Prostate gland (tissue), 2 donors: ENCODE results near the gene SELENOT. TPM values are rescaled to one million over a fixed set of nuclear protein-coding genes. Genes with fewer than 3 reads are reported as not detected.

Source experiments
- DNase-seq: peaks from one replicate; pipeline ENCODE4 v3.0.0-alpha.2; 2019; ENCODE audit warnings: low spot score
- H3K27ac ChIP-seq, 2 donors: fragments of 200-600 bp; sonication (generic); 2 replicates each; pipeline ENCODE4 v1.5.1; 2017 to 2019
- H3K27me3 ChIP-seq: fragments of 200-600 bp; sonication (generic); replicated peaks from 2 replicates; pipeline ENCODE4 v1.5.1; 2019; ENCODE audit not compliant: insufficient read depth
- H3K36me3 ChIP-seq, 2 donors: fragments of 200-600 bp; sonication (generic); 1 replicate in 1 of 2; 2 replicates in 1 of 2; pipeline versions ENCODE4 v1.5.1 to v1.8.1; 2017 to 2019
- H3K4me1 ChIP-seq: fragments of 200-600 bp; sonication (generic); replicated peaks from 2 replicates; pipeline ENCODE4 v1.5.1; 2019
- H3K4me3 ChIP-seq, 2 donors: fragments of 200-600 bp; sonication (generic); 2 replicates each; pipeline ENCODE4 v1.5.1; 2017 to 2019
- H3K9me3 ChIP-seq: fragments of 200-600 bp; sonication (generic); 2 replicates; pipeline ENCODE4 v1.5.1; 2017
- CTCF ChIP-seq, 4 experiments: fragments of 200-600 bp in 2 of 4; fragments of 450-650 bp in 2 of 4; sonication (generic) in 2 of 4; IDR thresholded peaks; 1 replicate in 3 of 4; 2 replicates in 1 of 4; pipeline ENCODE4 v1.5.1; 2016 to 2019; ENCODE audit warnings: antibody characterized with exemption in 4 of 4, mild to moderate bottlenecking in 2 of 4, moderate library complexity in 2 of 4
- POLR2A ChIP-seq: fragments of 450-650 bp; IDR thresholded peaks from one replicate; pipeline ENCODE4 v1.6.1; 2016; ENCODE audit warnings: antibody characterized with exemption, mild to moderate bottlenecking
- POLR2AphosphoS5 ChIP-seq: sonication (generic); formaldehyde crosslinking; IDR thresholded peaks from one replicate; pipeline ENCODE4 v1.6.1; 2017; ENCODE audit warnings: antibody characterized with exemption
- WGBS: methylation state at CpG from one replicate; pipeline ENCODE4 v1.1.5; 2018; 5-methylcytosine and 5-hydroxymethylcytosine counted together
- intact Hi-C: fragments of 100-400 bp; cut with DNase I; formaldehyde crosslinking; loops from one replicate; pipeline ENCODE4 v1.14.2; 2022
- total RNA-seq, 2 donors: library from RNA; depleted of rRNA; stranded (reverse); fragments of >200 nt; gene quantifications; one replicate each; pipeline ENCODE4 v1.1.0, GENCODE V29; 2016

Gene SELENOT
- total RNA-seq, 2 donors from 2014 or later, result 123 to 126 TPM

- TF ChIP-seq CTCF (IDR thresholded peaks at IDR 0.05) (no peak), POLR2AphosphoS5 (no peak), POLR2A (no peak)
- no peaks in the 10 kb centered on the region for H3K36me3 ChIP-seq
- no peak overlapping the region for H3K27ac ChIP-seq
- no peak for DNase-seq
- H3K4me1 ChIP-seq, result no peaks in the 10 kb centered on the region
- no peak overlapping the region for H3K4me3 ChIP-seq
- no peaks in the 10 kb centered on the region for H3K9me3 ChIP-seq
- WGBS, result 30% methylated on average over 1 of the region's 1 CpG
- intact Hi-C loops, result no loop called here
- no peaks in the 10 kb centered on the region for H3K27me3 ChIP-seq
Observed at GRCh38 chr3:150635526-150635925, 32.4 kb downstream of the SELENOT start.

- no peaks in the 10 kb centered on the region for H3K9me3 ChIP-seq
- 95% methylated on average over 5 of the region's 5 CpGs for WGBS
- no peaks in the 10 kb centered on the region for H3K4me1 ChIP-seq
- no peak overlapping the region for H3K4me3 ChIP-seq
- H3K27me3 ChIP-seq, result no peaks in the 10 kb centered on the region
- H3K36me3 ChIP-seq, result no peaks in the 10 kb centered on the region
- DNase-seq, result no peak
- intact Hi-C loops, result no loop called here
- H3K27ac ChIP-seq, result no peak overlapping the region
- TF ChIP-seq CTCF (IDR thresholded peaks at IDR 0.05) (no peak), POLR2A (no peak), POLR2AphosphoS5 (no peak)
Observed at GRCh38 chr3:150636258-150636657, 33.1 kb downstream of the SELENOT start.

GRCh38 chr3:150639262-150639661, 36.1 kb downstream of the SELENOT start:
- Histone ChIP-seq H3K27me3 (no peaks in the 10 kb centered on the region), H3K4me3 (no peak overlapping the region), H3K27ac (no peak overlapping the region), H3K36me3 (no peaks in the 10 kb centered on the region), H3K9me3 (no peaks in the 10 kb centered on the region), H3K4me1 (no peaks in the 10 kb centered on the region)
- no peak for DNase-seq
- 71% methylated on average over 5 of the region's 5 CpGs for WGBS
- TF ChIP-seq POLR2A, result no peak
- TF ChIP-seq POLR2AphosphoS5, result no peak
- no peak for TF ChIP-seq CTCF (IDR thresholded peaks at IDR 0.05)
- intact Hi-C loops, result no loop called here

GRCh38 chr3:150640256-150640655, 37.1 kb downstream of the SELENOT start:
- no peaks in the 10 kb centered on the region for H3K9me3 ChIP-seq
- H3K36me3 ChIP-seq, result no peaks in the 10 kb centered on the region
- no peaks in the 10 kb centered on the region for H3K4me1 ChIP-seq
- no peak overlapping the region for H3K27ac ChIP-seq
- intact Hi-C loops, result no loop called here
- DNase-seq, result no peak
- TF ChIP-seq POLR2AphosphoS5 (no peak), POLR2A (no peak), CTCF (IDR thresholded peaks at IDR 0.05) (no peak)
- WGBS, result 96% methylated on average over 12 of the region's 12 CpGs
- no peak overlapping the region for H3K4me3 ChIP-seq
- H3K27me3 ChIP-seq, result no peaks in the 10 kb centered on the region

- WGBS, result 94% methylated on average over 4 of the region's 4 CpGs
- Histone ChIP-seq H3K9me3 (no peaks in the 10 kb centered on the region), H3K36me3 (no peaks in the 10 kb centered on the region), H3K27me3 (no peaks in the 10 kb centered on the region), H3K4me1 (no peaks in the 10 kb centered on the region), H3K27ac (no peak overlapping the region), H3K4me3 (no peak overlapping the region)
- intact Hi-C loops, result no loop called here
- DNase-seq, result no peak
- TF ChIP-seq POLR2A (no peak), CTCF (IDR thresholded peaks at IDR 0.05) (no peak), POLR2AphosphoS5 (no peak)
Observed at GRCh38 chr3:150653110-150653561, 50.0 kb downstream of the SELENOT start.
